Astrocyte of the spinal cord (primary cell): Measurements from ENCODE around the gene ITGA11.

Experiments used
- DNase-seq: peaks from one replicate; pipeline ENCODE4 v3.0.0; 2011; ENCODE audit warnings: low read depth, low spot score
- H3K4me3 ChIP-seq: 2 replicates; pipeline ENCODE4 v1.5.1; 2011; ENCODE audit warnings: low read depth, mild to moderate bottlenecking, low read length, moderate library complexity
- in situ Hi-C: cut with HindIII; loops from 2 replicates; pipeline ENCODE4 v1.10.0; 2017; ENCODE audit warnings: low sequenced_read_pairs
- TF ChIP-seq, protein P1 (sequence below): IDR thresholded peaks from 2 replicates; pipeline ENCODE4 v1.5.1; 2012; ENCODE audit warnings: low read depth, mild to moderate bottlenecking, low read length, inconsistent platforms

ITGA11 gene

GRCh38 chr15:68442041-68442440, 10.1 kb upstream of the ITGA11 start:
- TF ChIP-seq, protein P1, sequence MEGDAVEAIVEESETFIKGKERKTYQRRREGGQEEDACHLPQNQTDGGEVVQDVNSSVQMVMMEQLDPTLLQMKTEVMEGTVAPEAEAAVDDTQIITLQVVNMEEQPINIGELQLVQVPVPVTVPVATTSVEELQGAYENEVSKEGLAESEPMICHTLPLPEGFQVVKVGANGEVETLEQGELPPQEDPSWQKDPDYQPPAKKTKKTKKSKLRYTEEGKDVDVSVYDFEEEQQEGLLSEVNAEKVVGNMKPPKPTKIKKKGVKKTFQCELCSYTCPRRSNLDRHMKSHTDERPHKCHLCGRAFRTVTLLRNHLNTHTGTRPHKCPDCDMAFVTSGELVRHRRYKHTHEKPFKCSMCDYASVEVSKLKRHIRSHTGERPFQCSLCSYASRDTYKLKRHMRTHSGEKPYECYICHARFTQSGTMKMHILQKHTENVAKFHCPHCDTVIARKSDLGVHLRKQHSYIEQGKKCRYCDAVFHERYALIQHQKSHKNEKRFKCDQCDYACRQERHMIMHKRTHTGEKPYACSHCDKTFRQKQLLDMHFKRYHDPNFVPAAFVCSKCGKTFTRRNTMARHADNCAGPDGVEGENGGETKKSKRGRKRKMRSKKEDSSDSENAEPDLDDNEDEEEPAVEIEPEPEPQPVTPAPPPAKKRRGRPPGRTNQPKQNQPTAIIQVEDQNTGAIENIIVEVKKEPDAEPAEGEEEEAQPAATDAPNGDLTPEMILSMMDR = no peak
- DNase-seq = no peak
- no peak overlapping the region for H3K4me3 ChIP-seq
- in situ Hi-C loops = no loop called here

GRCh38 chr15:68441045-68441743, 9.2 kb upstream of the ITGA11 start:
- DNase-seq = no peak
- in situ Hi-C loops = no loop called here
- TF ChIP-seq, protein P1 = no peak

DNA sequence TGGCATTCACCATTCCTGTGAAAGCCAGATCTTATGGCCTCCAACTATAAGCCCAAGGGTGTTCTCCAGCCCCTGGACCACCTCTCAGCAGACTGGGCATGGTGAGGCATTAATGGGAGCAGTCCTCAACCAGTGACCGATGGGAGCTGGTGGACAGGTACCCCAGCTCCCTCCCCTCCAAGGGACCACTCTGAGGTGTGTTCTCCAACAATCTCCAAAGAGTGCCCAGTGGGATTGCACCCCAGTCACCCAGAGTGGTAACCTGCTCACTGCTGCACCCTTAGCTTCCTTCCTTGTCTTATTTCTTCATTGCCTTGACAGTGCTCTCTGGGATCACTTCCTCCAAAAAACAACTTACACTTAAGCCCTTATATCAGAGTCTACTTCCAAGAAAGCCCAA, 8.2 kb upstream of the ITGA11 start:
- H3K4me3 ChIP-seq = no peak overlapping the region
- in situ Hi-C loops = no loop called here
- TF ChIP-seq, protein P1 = no peak
- no peak for DNase-seq

More at GRCh38 chr15:68441045-68441743, 9.2 kb upstream of the ITGA11 start:
- H3K4me3 ChIP-seq = no peak overlapping the region

GRCh38 chr15:68439506-68439905, 7.5 kb upstream of the ITGA11 start:
- H3K4me3 ChIP-seq = no peak overlapping the region
- no peak for DNase-seq
- in situ Hi-C loops = no loop called here
- TF ChIP-seq, protein P1 = no peak

GRCh38 chr15:68436680-68437079, 4.7 kb upstream of the ITGA11 start:
- DNase-seq = no peak
- TF ChIP-seq, protein P1 = no peak
- H3K4me3 ChIP-seq = no peak overlapping the region
- in situ Hi-C loops = no loop called here

DNA sequence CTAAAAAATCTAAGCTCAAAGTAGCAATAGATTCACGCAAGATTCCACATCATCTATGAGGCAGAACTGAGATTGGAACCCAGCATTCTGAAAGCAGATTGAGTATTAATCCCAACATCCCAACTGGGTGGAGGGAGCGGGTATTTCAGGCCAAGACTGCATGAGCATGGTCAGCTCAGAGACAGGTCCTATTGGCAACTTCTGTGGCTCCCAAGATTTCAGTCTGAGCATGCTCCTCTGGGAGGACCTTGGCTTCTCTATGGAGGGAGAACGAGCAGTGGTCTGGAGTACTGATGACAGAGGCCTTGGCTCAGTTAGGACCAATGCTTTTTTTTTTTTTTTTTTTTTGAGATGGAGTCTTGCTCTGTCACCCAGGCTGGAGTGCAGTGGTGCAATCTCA, 4.0 kb upstream of the ITGA11 start:
- H3K4me3 ChIP-seq = no peak overlapping the region
- TF ChIP-seq, protein P1 = no peak
- in situ Hi-C loops = no loop called here
- DNase-seq = no peak

- no peak overlapping the region for H3K4me3 ChIP-seq
Observed at GRCh38 chr15:68434021-68434420, 2.1 kb upstream of the ITGA11 start.

More at GRCh38 chr15:68434021-68434420, 2.1 kb upstream of the ITGA11 start:
- TF ChIP-seq, protein P1 = no peak
- DNase-seq = no peak
- in situ Hi-C loops = no loop called here
